Fibroblast of lung (primary cell): Measurements from ENCODE around the gene SPECC1L. TPM values are rescaled to one million over a fixed set of nuclear protein-coding genes. Genes with fewer than 3 reads are reported as not detected.

Source experiments
- DNase-seq, 2 donors: peaks; one replicate each; pipeline versions ENCODE4 v3.0.0 to v3.0.0-alpha.2; 2010; ENCODE audit warnings: low read depth in 2 of 2
- H2AFZ ChIP-seq: 2 replicates; pipeline ENCODE4 v1.5.1; 2012; ENCODE audit warnings: low read length, control low read depth, inconsistent platforms
- H3K27ac ChIP-seq: 2 replicates; pipeline ENCODE4 v1.5.1; 2011; ENCODE audit warnings: low read length, control low read depth; ENCODE audit not compliant: insufficient read depth
- H3K27me3 ChIP-seq: 2 replicates; pipeline ENCODE4 v1.5.1; 2011; ENCODE audit warnings: mild to moderate bottlenecking, low read length; ENCODE audit not compliant: control insufficient read depth, insufficient read depth
- H3K36me3 ChIP-seq: 2 replicates; pipeline ENCODE4 v1.5.1; 2011; ENCODE audit warnings: low read length; ENCODE audit not compliant: control insufficient read depth, insufficient read depth
- H3K4me1 ChIP-seq: 2 replicates; pipeline ENCODE4 v1.5.1; 2011; ENCODE audit warnings: low read length; ENCODE audit not compliant: control insufficient read depth, insufficient read depth; ENCODE audit errors: extremely low read depth
- H3K4me2 ChIP-seq: 2 replicates; pipeline ENCODE4 v1.5.1; 2011; ENCODE audit warnings: low read length, control low read depth; ENCODE audit not compliant: insufficient read depth; ENCODE audit errors: extremely low read depth
- H3K4me3 ChIP-seq, 4 experiments: fragments of 200-600 bp in 1 of 4; sonication (generic) in 1 of 4; replicated peaks in 1 of 4; 2 replicates each; pipeline ENCODE4 v1.5.1; 2011 to 2016; ENCODE audit warnings: low read length in 4 of 4, low read depth in 3 of 4, mild to moderate bottlenecking in 3 of 4, control low read depth in 2 of 4, inconsistent platforms in 1 of 4, mixed read lengths in 1 of 4; ENCODE audit not compliant: insufficient read depth in 1 of 4; ENCODE audit errors: control extremely low read depth in 1 of 4
- H3K79me2 ChIP-seq: 2 replicates; pipeline ENCODE4 v1.5.1; 2012; ENCODE audit warnings: mild to moderate bottlenecking, low read length, inconsistent platforms; ENCODE audit not compliant: control insufficient read depth, insufficient read depth
- H3K9ac ChIP-seq: 2 replicates; pipeline ENCODE4 v1.5.1; 2011; ENCODE audit warnings: mild to moderate bottlenecking, low read length, control low read depth; ENCODE audit not compliant: insufficient read depth
- H3K9me3 ChIP-seq: 2 replicates; pipeline ENCODE4 v1.5.1; 2012; ENCODE audit warnings: low read depth, low read length; ENCODE audit not compliant: control insufficient read depth, insufficient read depth
- H4K20me1 ChIP-seq: 2 replicates; pipeline ENCODE4 v1.5.1; 2011; ENCODE audit warnings: low read length; ENCODE audit not compliant: control insufficient read depth, insufficient read depth; ENCODE audit errors: extremely low read depth
- EZH2 ChIP-seq: IDR thresholded peaks from 2 replicates; pipeline ENCODE4 v1.5.1; 2012; ENCODE audit warnings: low read length, control low read depth, mild to moderate bottlenecking; ENCODE audit errors: missing control alignments
- polyA plus RNA-seq, 2 donors: library from polyadenylated mRNA; depleted of rRNA in 1 of 2; stranded (reverse) in 1 of 2; unstranded in 1 of 2; fragments of >200 nt; gene quantifications; 2 replicates each; pipeline ENCODE4 v1.2.1, GENCODE V29; 2011 to 2012; ENCODE audit warnings: missing spikeins in 1 of 2
- total RNA-seq: library from RNA; depleted of rRNA; stranded (reverse); fragments of >200 nt; gene quantifications from 2 replicates; pipeline ENCODE4 v1.2.1, GENCODE V29; 2014
- TF ChIP-seq, protein P1 (sequence below), 2 donors: IDR thresholded peaks in 1 of 2; conservative IDR thresholded peaks in 1 of 2; 1 replicate in 1 of 2; 2 replicates in 1 of 2; pipeline ENCODE4 v1.5.1; 2011 to 2012; ENCODE audit warnings: low read length in 2 of 2, control low read depth in 1 of 2, inconsistent platforms in 1 of 2, low read depth in 1 of 2, mild to moderate bottlenecking in 1 of 2

The SPECC1L gene
- total and polyA plus RNA-seq, 2 donors (not counting 1 experiment from before 2014, with no cell fraction given) = 40.3 to 46.2 TPM

DNA sequence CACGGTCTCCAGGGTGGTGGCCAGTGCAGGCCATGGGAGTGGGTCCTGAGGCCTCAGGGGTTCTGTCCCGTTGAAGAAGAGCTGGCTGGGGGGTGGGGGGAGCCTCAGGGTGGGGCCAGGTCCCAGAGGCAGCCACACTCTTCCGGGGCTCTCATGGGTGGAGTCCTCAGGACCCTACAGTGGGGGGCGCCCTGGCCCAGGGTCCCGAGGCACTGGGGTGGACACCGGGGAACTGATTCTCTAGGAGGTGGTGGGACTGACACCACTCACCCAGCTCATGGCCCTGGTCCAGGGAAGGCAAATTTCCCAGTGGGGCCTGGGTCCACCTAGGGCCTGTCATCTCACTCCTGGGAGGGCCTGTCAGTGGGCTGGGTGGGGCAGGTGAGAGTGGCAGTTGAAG is 38.5 kb upstream of the SPECC1L start:
- no peaks in the 10 kb centered on the region for H3K79me2 ChIP-seq
- H3K27me3 ChIP-seq = no peaks in the 10 kb centered on the region
- H3K4me1 ChIP-seq = no peaks in the 10 kb centered on the region
- no peaks in the 10 kb centered on the region for H3K36me3 ChIP-seq
- H3K4me3 ChIP-seq = no peak overlapping the region
- no peak overlapping the region for H3K4me2 ChIP-seq
- DNase-seq = no peak
- no peak overlapping the region for H3K27ac ChIP-seq
- no peak overlapping the region for H3K9ac ChIP-seq
- no peak overlapping the region for H2AFZ ChIP-seq
- no peaks in the 10 kb centered on the region for H4K20me1 ChIP-seq
- no peaks in the 10 kb centered on the region for H3K9me3 ChIP-seq
- TF ChIP-seq, protein P1, sequence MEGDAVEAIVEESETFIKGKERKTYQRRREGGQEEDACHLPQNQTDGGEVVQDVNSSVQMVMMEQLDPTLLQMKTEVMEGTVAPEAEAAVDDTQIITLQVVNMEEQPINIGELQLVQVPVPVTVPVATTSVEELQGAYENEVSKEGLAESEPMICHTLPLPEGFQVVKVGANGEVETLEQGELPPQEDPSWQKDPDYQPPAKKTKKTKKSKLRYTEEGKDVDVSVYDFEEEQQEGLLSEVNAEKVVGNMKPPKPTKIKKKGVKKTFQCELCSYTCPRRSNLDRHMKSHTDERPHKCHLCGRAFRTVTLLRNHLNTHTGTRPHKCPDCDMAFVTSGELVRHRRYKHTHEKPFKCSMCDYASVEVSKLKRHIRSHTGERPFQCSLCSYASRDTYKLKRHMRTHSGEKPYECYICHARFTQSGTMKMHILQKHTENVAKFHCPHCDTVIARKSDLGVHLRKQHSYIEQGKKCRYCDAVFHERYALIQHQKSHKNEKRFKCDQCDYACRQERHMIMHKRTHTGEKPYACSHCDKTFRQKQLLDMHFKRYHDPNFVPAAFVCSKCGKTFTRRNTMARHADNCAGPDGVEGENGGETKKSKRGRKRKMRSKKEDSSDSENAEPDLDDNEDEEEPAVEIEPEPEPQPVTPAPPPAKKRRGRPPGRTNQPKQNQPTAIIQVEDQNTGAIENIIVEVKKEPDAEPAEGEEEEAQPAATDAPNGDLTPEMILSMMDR (conservative IDR thresholded peaks at IDR 0.05 in 1 of 2, IDR thresholded peaks at IDR 0.05 in 1 of 2; ENCODE audit: low read depth in 1 of 2, low read length in 2 of 2) = no peak
- TF ChIP-seq EZH2 = no peak

GRCh38 chr22:24232725-24233124 is 37.9 kb upstream of the SPECC1L start:
- Histone ChIP-seq H2AFZ (no peak overlapping the region), H3K36me3 (no peaks in the 10 kb centered on the region), H4K20me1 (no peaks in the 10 kb centered on the region), H3K79me2 (no peaks in the 10 kb centered on the region), H3K4me3 (no peak overlapping the region), H3K27me3 (no peaks in the 10 kb centered on the region), H3K4me2 (no peak overlapping the region), H3K27ac (no peak overlapping the region), H3K4me1 (no peaks in the 10 kb centered on the region), H3K9me3 (no peaks in the 10 kb centered on the region), H3K9ac (no peak overlapping the region)
- TF ChIP-seq, protein P1 (conservative IDR thresholded peaks at IDR 0.05 in 1 of 2, IDR thresholded peaks at IDR 0.05 in 1 of 2; ENCODE audit: low read depth in 1 of 2, low read length in 2 of 2) = no peak
- no peak for TF ChIP-seq EZH2
- DNase-seq = no peak

- TF ChIP-seq, protein P1 (conservative IDR thresholded peaks at IDR 0.05 in 1 of 2, IDR thresholded peaks at IDR 0.05 in 1 of 2; ENCODE audit: low read depth in 1 of 2, low read length in 2 of 2) = no peak
- TF ChIP-seq EZH2 = no peak
- no peak overlapping the region for H3K9ac ChIP-seq
- no peak overlapping the region for H3K4me2 ChIP-seq
- no peaks in the 10 kb centered on the region for H3K9me3 ChIP-seq
- H3K27me3 ChIP-seq = no peaks in the 10 kb centered on the region
- no peaks in the 10 kb centered on the region for H3K36me3 ChIP-seq
- H3K27ac ChIP-seq = no peak overlapping the region
- no peak for DNase-seq
- no peak overlapping the region for H2AFZ ChIP-seq
- no peak overlapping the region for H3K4me3 ChIP-seq
- no peaks in the 10 kb centered on the region for H3K4me1 ChIP-seq
- H4K20me1 ChIP-seq = no peaks in the 10 kb centered on the region
- H3K79me2 ChIP-seq = no peaks in the 10 kb centered on the region
These were observed 37.4 kb upstream of the SPECC1L start for GRCh38 chr22:24233235-24233634.
